Measurements from ENCODE around the gene GNAI3. TPM values are rescaled to one million over a fixed set of nuclear protein-coding genes. Genes with fewer than 3 reads are reported as not detected.

The GNAI3 gene
- total RNA-seq, 1 experiment from 2014 or later, result 9.9 TPM

GRCh38 chr1:109532365-109533136 lies 15.9 kb upstream of the GNAI3 start:
- H3K14ac ChIP-seq (ENCODE audit: insufficient read depth, low read length), result no peak overlapping the region
- no peak overlapping the region for H3T11ph ChIP-seq (ENCODE audit: low read length)
- no peaks in the 10 kb centered on the region for H4K20me1 ChIP-seq (ENCODE audit: control insufficient read depth, insufficient read depth, insufficient read length)
- Mint-ChIP-seq H3K4me1 (peaks cover 4 to 8% of the 10 kb centered on the region in 2 experiments), H3K36me3 (ENCODE audit: insufficient read depth in 1 of 3, low read depth in 3 of 3) (no peaks in the 10 kb centered on the region), H3K4me3 (peak overlapping the region; percentile 31 to 39; a peak in 2 of 5 replicates), H3K9me3 (no peaks in the 10 kb centered on the region; a peak in 1 of 5 replicates), H3K27me3 (ENCODE audit: low read depth) (peaks cover 10% of the 10 kb centered on the region), H3K27ac (peak overlapping the region in 2 of 3 experiments; percentile 21 to 87; a peak in 3 of 7 replicates)
- no peak overlapping the region for H3K9ac ChIP-seq (ENCODE audit: extremely low read depth, insufficient read length, low read length)
- H3K56ac ChIP-seq (ENCODE audit: insufficient read length, low read depth, low read length), result no peak overlapping the region
- H3K23me2 ChIP-seq (ENCODE audit: insufficient read length, low read depth, low read length, poor library complexity, severe bottlenecking), result peaks cover 4% of the 10 kb centered on the region
- no peaks in the 10 kb centered on the region for H3K79me2 ChIP-seq (ENCODE audit: insufficient read depth, low read length)
- peak overlapping the region; percentile 22 for H3K18ac ChIP-seq (ENCODE audit: insufficient read length, low read depth, low read length)
- no peak overlapping the region for H3K23ac ChIP-seq (ENCODE audit: insufficient read length, low read depth, low read length)
- H3K27ac ChIP-seq (ENCODE audit: insufficient read length, low read depth, low read length), result no peak overlapping the region
- no peak overlapping the region for H2BK20ac ChIP-seq (ENCODE audit: low read depth, low read length, poor library complexity, severe bottlenecking)
- no peaks in the 10 kb centered on the region for H3K79me1 ChIP-seq (ENCODE audit: insufficient read depth, low read depth, low read length, poor library complexity, severe bottlenecking)
- DNase-seq, result peak; percentile 91
- H3K27me3 ChIP-seq (ENCODE audit: insufficient read depth, low read length), result no peaks in the 10 kb centered on the region
- H2AFZ ChIP-seq (ENCODE audit: low read length), result no peak overlapping the region
- no peak overlapping the region for H3K4ac ChIP-seq (ENCODE audit: low read depth, low read length)
- no peak overlapping the region for H4K8ac ChIP-seq (replicated peaks; ENCODE audit: insufficient read length, low read depth, low read length)
- no peak overlapping the region for H2BK15ac ChIP-seq (ENCODE audit: low read depth, low read length)
- H3K4me1 ChIP-seq (ENCODE audit: insufficient read depth, low read length), result no peaks in the 10 kb centered on the region
- H3K9me3 ChIP-seq (ENCODE audit: control insufficient read depth, low read depth, low read length), result no peaks in the 10 kb centered on the region
- H2BK12ac ChIP-seq (ENCODE audit: insufficient read length, low read depth, low read length), result no peak overlapping the region
- no peak overlapping the region for H4K5ac ChIP-seq (ENCODE audit: insufficient read length, low read depth, low read length)
- H2BK120ac ChIP-seq (ENCODE audit: low read depth, low read length, poor library complexity, severe bottlenecking), result no peak overlapping the region
- no peak overlapping the region for H2BK5ac ChIP-seq (ENCODE audit: insufficient read length, low read length)
- H2AK5ac ChIP-seq (ENCODE audit: insufficient read length, low read length), result no peak overlapping the region
- H3K4me2 ChIP-seq (ENCODE audit: insufficient read depth, insufficient read length, low read length), result peak overlapping the region; percentile 21
- peak; percentile 83 for TF ChIP-seq CTCF (conservative IDR thresholded peaks at IDR 0.05)
- no peak overlapping the region for H4K91ac ChIP-seq (ENCODE audit: insufficient read length, low read depth, low read length)
- no CpG with 5 or more reads among the region's 12 CpGs for WGBS (ENCODE audit: extremely low coverage, insufficient read length, low lambda C conversion rate)

Measured in H9 (cell line).